Hematopoietic multipotent progenitor cell treated with erythropoietin and hydrocortisone succinate and interleukin-3 and kit ligand, for 15 days (in vitro differentiated cells): ENCODE measurements around the gene TRIM38.
"Not testable (repeated sequence)": the region's sequence is repeated elsewhere in the genome, so short reads cannot be mapped to it uniquely, and the experiment has no call there.

ENCODE experiments used
- DNase-seq: peaks from one replicate; pipeline ENCODE4 v3.0.0-alpha.2; 2015; ENCODE audit warnings: low spot score

Gene TRIM38

GRCh38 chr6:25962149-25963127 lies at the start of gene TRIM38:
TSS of gene TRIM38 (plus strand) at chr6:25962802. CDS start at chr6:25966523, 3,721 bp downstream.
- peak; percentile 87 for DNase-seq

- DNase-seq: no peak
These were observed 48.9 kb upstream of the TRIM38 start for GRCh38 chr6:25913741-25914140.

DNA sequence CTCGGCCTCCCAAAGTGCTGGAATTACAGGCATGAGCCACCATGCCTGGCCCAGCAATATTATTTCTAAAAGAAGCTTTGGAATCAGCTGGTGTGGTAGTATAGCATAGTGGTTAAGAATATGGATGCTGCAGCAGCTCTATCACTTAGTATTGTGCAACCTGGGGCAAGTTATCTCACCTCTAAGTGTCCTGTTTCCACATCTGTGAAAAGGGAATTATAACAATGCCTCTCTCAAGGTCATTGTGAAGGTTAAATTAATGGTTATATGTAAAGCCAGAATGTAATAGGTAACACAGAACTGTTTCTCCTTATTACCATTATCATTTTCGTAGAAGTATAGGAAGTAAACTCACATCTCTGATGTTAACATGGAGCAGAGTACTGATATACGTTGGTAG lies 46.3 kb upstream of the TRIM38 start:
- no peak for DNase-seq

- DNase-seq: no peak
These were observed 45.7 kb upstream of the TRIM38 start for GRCh38 chr6:25916789-25917490.

DNA sequence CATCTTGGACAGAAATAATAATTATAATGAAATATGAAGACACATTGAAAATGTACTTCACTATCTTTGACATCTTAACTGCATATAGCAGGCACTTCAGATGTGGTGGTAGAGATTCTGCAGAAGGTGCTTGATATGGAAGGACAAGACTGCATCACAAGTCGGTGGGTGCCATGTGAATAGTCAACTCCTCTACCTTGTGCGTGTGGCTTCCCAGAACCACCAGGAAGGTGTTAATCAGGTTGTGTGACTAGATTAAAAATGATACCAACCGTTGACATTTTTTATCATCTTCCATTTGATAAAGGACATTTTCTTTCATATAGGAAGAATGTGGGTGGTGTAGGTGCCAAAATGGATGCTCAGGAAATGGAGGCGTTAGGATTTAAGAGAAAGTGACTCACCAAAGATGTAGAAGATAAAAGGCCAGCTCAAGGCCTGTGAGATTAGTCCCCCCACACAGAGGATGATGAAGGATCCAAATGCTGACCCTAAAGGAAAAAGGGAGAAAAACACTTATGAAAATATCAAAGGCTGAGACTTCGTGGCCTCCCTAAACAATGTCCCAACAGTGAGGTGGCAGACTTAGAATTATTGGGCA lies 44.4 kb upstream of the TRIM38 start:
- DNase-seq: no peak

DNA sequence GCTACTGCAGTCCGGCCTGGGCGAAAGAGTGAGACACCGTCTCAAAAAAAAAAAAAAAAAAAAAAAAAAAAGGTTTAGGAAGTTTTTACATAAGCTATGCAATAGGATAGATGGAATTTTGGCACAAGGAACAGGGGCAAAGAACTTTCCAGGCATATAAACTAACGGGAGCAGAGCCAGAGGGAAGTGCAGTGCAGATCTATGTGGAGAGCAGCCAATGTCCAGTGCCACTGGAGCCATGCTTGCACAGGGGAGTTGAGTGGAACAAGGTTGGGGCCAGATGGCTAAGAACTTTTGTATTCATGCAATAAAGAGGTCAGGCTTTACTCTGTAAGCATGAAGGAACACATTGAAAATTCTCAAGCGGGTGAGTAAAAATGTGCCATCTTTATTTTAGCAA lies 42.9 kb upstream of the TRIM38 start:
- DNase-seq: no peak

- DNase-seq: no peak
These were observed 40.9 kb upstream of the TRIM38 start for GRCh38 chr6:25921525-25922203.

DNA sequence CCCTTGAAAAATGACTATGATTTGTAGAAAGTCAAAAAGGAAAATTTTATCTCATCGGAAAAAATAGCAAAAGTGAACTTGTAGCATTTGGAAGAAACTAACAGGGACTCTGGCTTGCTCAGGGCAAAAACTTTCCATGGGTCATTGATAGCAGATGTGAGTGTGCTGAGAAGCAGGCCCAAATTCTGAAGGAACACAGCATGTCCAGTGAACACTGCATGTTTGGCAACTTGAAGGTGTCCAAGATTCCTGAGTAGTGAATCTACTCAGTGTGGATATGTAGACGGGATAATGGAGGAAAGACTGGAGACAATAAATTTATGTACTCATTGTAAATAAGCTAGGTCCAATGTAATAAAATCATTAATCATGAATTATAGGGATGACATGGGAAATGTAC lies 40.3 kb upstream of the TRIM38 start:
- no peak for DNase-seq

GRCh38 chr6:25925876-25926275 lies 36.7 kb upstream of the TRIM38 start:
- DNase-seq: no peak

- DNase-seq: no peak
These were observed 35.4 kb upstream of the TRIM38 start for GRCh38 chr6:25927178-25927577.

GRCh38 chr6:25927756-25928216 lies 34.8 kb upstream of the TRIM38 start:
- no peak for DNase-seq

GRCh38 chr6:25928562-25929324 lies 33.9 kb upstream of the TRIM38 start:
- DNase-seq: no peak

DNA sequence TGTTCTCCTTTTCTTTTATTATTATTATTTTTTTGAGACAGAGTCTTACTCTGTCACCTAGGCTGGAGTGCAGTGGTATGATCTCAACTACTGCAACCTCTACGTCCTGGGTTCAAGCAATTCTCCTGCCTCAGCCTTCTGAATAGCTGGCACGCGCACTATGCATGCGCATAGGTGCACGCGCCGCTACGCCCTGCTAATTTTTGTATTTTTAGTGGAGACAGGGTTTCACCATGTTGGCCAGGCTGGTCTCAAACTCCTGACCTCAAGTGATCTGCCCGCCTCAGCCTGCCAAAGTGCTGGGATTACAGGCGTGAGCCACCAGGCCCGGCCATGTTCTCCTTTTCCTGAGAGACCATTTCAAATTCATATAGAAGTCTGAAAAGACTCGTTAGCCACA lies 32.8 kb upstream of the TRIM38 start:
- not testable (repeated sequence) for DNase-seq

- no peak for DNase-seq
These were observed 31.8 kb upstream of the TRIM38 start, which contains the start of gene SLC17A2 for GRCh38 chr6:25930532-25931410. TSS of gene SLC17A2 (minus strand) at chr6:25930691. CDS start at chr6:25925796, 4,895 bp downstream.

GRCh38 chr6:25931411-25931709 lies 31.2 kb upstream of the TRIM38 start:
- DNase-seq: no peak

GRCh38 chr6:25934156-25934555 lies 28.4 kb upstream of the TRIM38 start:
- no peak for DNase-seq

GRCh38 chr6:25934735-25935313 lies 27.8 kb upstream of the TRIM38 start:
- DNase-seq: no peak

DNA sequence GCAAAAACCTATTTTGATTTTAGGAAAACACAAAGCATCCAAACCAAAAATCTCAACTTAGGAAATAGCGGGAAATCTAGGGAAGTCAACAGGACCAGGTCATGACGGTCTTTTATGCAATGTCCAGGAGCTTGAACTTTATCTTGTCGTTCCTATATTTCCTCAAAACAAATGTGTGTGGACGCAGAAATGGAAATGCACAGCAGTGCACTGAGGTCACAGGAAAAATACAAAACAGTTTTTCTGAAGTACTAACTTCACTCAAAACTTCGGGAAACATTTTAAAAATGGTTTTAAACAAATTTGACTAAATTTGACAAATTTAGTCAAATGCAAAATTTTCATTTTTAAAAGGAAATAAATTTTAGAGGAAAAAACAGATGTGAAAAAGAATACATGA lies 26.6 kb upstream of the TRIM38 start:
- no peak for DNase-seq

DNA sequence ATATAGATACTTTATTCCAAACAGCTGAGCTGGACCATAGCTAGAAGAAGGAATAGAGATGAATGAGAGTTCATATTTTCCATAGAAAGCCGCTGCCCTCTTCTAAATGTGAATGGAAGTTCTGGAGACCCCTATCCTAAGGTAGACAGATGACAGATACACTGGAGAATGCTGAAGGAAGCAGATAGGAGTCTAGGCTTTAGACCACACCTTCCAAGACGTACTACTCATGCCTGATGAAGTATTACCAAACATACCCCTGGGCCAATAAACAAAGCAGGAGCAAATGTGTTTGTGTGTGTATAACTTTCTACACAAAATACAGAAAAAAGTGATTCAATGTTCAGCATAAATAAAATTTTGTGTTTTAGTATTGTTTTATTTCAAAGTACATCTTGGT lies 23.0 kb upstream of the TRIM38 start:
- no peak for DNase-seq

DNA sequence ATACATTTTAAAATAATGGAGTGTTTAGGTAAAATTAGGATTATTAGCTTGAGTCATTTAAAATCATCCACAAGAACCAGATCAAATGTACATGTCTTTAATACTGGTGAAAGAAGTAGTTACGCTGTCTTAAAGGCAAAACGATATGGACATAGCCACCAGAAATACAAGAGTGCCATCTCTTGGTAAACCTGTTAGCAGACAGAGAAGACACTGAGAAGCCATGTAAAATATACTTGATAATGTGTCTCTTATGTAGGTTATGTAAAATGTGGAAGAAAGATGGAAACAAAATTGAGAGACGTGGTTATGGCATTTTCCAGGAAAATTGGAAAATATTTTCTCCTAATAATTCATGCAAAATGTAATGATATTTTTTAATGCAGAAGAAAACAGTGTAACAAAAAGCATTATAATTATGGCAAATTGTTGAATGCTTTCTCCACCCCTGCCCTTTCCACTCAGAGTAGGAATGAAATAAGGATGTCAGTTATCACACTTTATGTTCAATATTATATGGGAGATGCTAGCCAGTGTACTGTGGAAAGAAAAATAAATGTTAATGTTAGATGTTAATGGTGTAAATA lies 19.9 kb upstream of the TRIM38 start:
- peak; percentile 19 for DNase-seq
